A673 (cell line): ENCODE measurements around the gene RRP1. TPM values are rescaled to one million over a fixed set of nuclear protein-coding genes. Genes with fewer than 3 reads are reported as not detected.
A peak's percentile ranks its signal among the peaks of the same experiment; 100 is the strongest.

Experiments used
- BruUV-seq: library from RNA; stranded (reverse); fragments of 400-500 nt; replicated peaks from 2 replicates; lab custom pipeline; 2021; lab: Mats Ljungman, UMichigan
- CTCF ChIA-PET: fragments of 300-600 bp; sonication (Branson Sonifier 250); formaldehyde crosslinking; loops from one replicate; lab custom pipeline; 2022; ENCODE audit warnings: antibody characterized with exemption; lab: Charles Lee
- POLR2A ChIA-PET: fragments of 300-600 bp; sonication (Branson Sonifier 250); formaldehyde crosslinking; loops from one replicate; lab custom pipeline; 2022; ENCODE audit warnings: antibody characterized with exemption; ENCODE audit not compliant: low non-redundant PET; lab: Charles Lee
- DNase-seq: peaks from one replicate; pipeline ENCODE4 v3.0.0-alpha.2; 2015; ENCODE audit warnings: low spot score
- H3K27ac ChIP-seq: fragments of 200-600 bp; sonication (generic); 2 replicates; pipeline ENCODE4 v1.5.1; 2016; ENCODE audit warnings: mixed run types, low read depth, mild to moderate bottlenecking, mixed read lengths, antibody characterized with exemption, low read length; ENCODE audit not compliant: poor library complexity, severe bottlenecking
- H3K27me3 ChIP-seq: fragments of 200-600 bp; sonication (generic); replicated peaks from 2 replicates; pipeline ENCODE4 v1.6.1; 2017; ENCODE audit warnings: mixed run types, low read depth, mild to moderate bottlenecking, mixed read lengths, antibody characterized with exemption, low read length; ENCODE audit not compliant: insufficient read depth, poor library complexity
- H3K36me3 ChIP-seq: fragments of 200-600 bp; sonication (generic); 2 replicates; pipeline ENCODE4 v1.6.1; 2016; ENCODE audit warnings: mixed run types, mild to moderate bottlenecking, mixed read lengths, antibody characterized with exemption, low read length; ENCODE audit not compliant: insufficient read depth, poor library complexity, severe bottlenecking
- H3K4me1 ChIP-seq: fragments of 200-600 bp; sonication (generic); 2 replicates; pipeline ENCODE4 v1.6.1; 2017; ENCODE audit warnings: mixed run types, mild to moderate bottlenecking, mixed read lengths, antibody characterized with exemption, low read length; ENCODE audit not compliant: insufficient read depth, poor library complexity, severe bottlenecking
- H3K4me3 ChIP-seq: fragments of 200-600 bp; sonication (generic); 2 replicates; pipeline ENCODE4 v1.5.1; 2016; ENCODE audit warnings: low read depth, mixed run types, mild to moderate bottlenecking, mixed read lengths, low read length; ENCODE audit not compliant: poor library complexity, severe bottlenecking
- H3K9me3 ChIP-seq: fragments of 200-600 bp; sonication (generic); 2 replicates; pipeline ENCODE4 v1.6.1; 2016; ENCODE audit warnings: mixed run types, low read depth, mild to moderate bottlenecking, mixed read lengths, antibody characterized with exemption, low read length; ENCODE audit not compliant: poor library complexity, severe bottlenecking
- CTCF ChIP-seq: fragments of 300-800, 200-600 bp; sonication (generic); conservative IDR thresholded peaks from 2 replicates; pipeline ENCODE4 v1.5.1; 2017; ENCODE audit warnings: low read depth, mild to moderate bottlenecking, antibody characterized with exemption, low read length, moderate library complexity, mixed read lengths
- EZH2 ChIP-seq: fragments of 200-600 bp; sonication (generic); IDR thresholded peaks from 2 replicates; pipeline ENCODE4 v1.6.1; 2017; ENCODE audit warnings: borderline replicate concordance, low read depth, mild to moderate bottlenecking, mixed read lengths, antibody characterized with exemption, low read length; ENCODE audit not compliant: poor library complexity, severe bottlenecking
- intact Hi-C: fragments of 100-400 bp; cut with micrococcal nuclease; formaldehyde crosslinking; loops from one replicate; pipeline ENCODE4 v1.10.0; 2022; ENCODE audit not compliant: unreplicated experiment
- total RNA-seq: library from RNA; stranded (reverse); gene quantifications from 2 replicates; pipeline ENCODE4 v1.2.3, GENCODE V29; 2021

The RRP1 gene
- total RNA-seq, 1 experiment from 2014 or later: 86.4 TPM

- H3K9me3 ChIP-seq: no peaks in the 10 kb centered on the region
- H3K4me3 ChIP-seq: no peak overlapping the region
- H3K4me1 ChIP-seq: peaks cover 7% of the 10 kb centered on the region
- TF ChIP-seq CTCF (no peak), EZH2 (no peak)
- TSS peak; percentile 14 for BruUV-seq
- no peak for DNase-seq
- H3K27me3 ChIP-seq: no peaks in the 10 kb centered on the region
- CTCF ChIA-PET: no interaction called here
- intact Hi-C loops: no loop called here
- POLR2A ChIA-PET: no interaction called here
- H3K36me3 ChIP-seq: peaks cover 28% of the 10 kb centered on the region
- H3K27ac ChIP-seq: peak overlapping the region; percentile 42
Observed at GRCh38 chr21:43806017-43806710, 16.8 kb downstream of the RRP1 start.

GRCh38 chr21:43808367-43808766 is 19.0 kb downstream of the RRP1 start:
- POLR2A ChIA-PET: no interaction called here
- intact Hi-C loops: no loop called here
- Histone ChIP-seq H3K36me3 (peaks cover 11% of the 10 kb centered on the region), H3K27me3 (no peaks in the 10 kb centered on the region), H3K9me3 (no peaks in the 10 kb centered on the region), H3K27ac (no peak overlapping the region), H3K4me3 (no peak overlapping the region), H3K4me1 (peaks cover 22% of the 10 kb centered on the region)
- no TSS peak for BruUV-seq
- CTCF ChIA-PET: interaction anchor here (0.6 to 0.7 kb wide), 2 partner anchors 23 to 167 kb away, joined by 3 to 4 read pairs; no protein-coding TSS in a partner anchor
- TF ChIP-seq CTCF (no peak), EZH2 (no peak)
- DNase-seq: no peak

GRCh38 chr21:43808832-43809251 is 19.5 kb downstream of the RRP1 start:
- Histone ChIP-seq H3K4me3 (no peak overlapping the region), H3K4me1 (peaks cover 22% of the 10 kb centered on the region), H3K27me3 (no peaks in the 10 kb centered on the region), H3K9me3 (no peaks in the 10 kb centered on the region), H3K27ac (no peak overlapping the region), H3K36me3 (peaks cover 6% of the 10 kb centered on the region)
- DNase-seq: no peak
- ChIA-PET CTCF (interaction anchor here (0.6 to 0.7 kb wide), 3 partner anchors 23 to 166 kb away, joined by 3 to 4 read pairs (median 3); no protein-coding TSS in a partner anchor), POLR2A (no interaction called here)
- no TSS peak for BruUV-seq
- TF ChIP-seq EZH2 (no peak), CTCF (no peak)
- intact Hi-C loops: no loop called here
